SU-DHL-6 (cell line): ENCODE measurements around the gene UTF1.

Source experiments
- CTCF ChIP-seq: fragments of 200-600 bp; sonication (generic); IDR thresholded peaks from one replicate; pipeline ENCODE4 v1.5.1; 2017; ENCODE audit warnings: antibody characterized with exemption, mild to moderate bottlenecking, low read length, moderate library complexity; ENCODE audit not compliant: insufficient read depth, poor library complexity, severe bottlenecking
- EZH2phosphoT487 ChIP-seq: fragments of 200-600 bp; sonication (generic), shearing (Covaris generic); conservative IDR thresholded peaks from 2 replicates; pipeline ENCODE4 v1.6.1; 2018; ENCODE audit warnings: mild to moderate bottlenecking, antibody characterized with exemption, low read length, moderate library complexity, mixed read lengths

- TF ChIP-seq CTCF (no peak), EZH2phosphoT487 (no peak)
Measured at GRCh38 chr10:133277277-133277992, 47.4 kb downstream of the UTF1 start.
